GM23338 (cell line): ENCODE results near the gene IKZF3. TPM values are rescaled to one million over a fixed set of nuclear protein-coding genes. Genes with fewer than 3 reads are reported as not detected.

Experiments used
- ATAC-seq: fragments of 200-7000 bp; cut with Tn5 transposase; 3 replicates; pipeline ENCODE4 v1.9.1; 2020
- DNase-seq: peaks from one replicate; pipeline ENCODE4 v3.0.0-alpha.2; 2015; ENCODE audit warnings: low spot score
- H2AFZ ChIP-seq: fragments of 200-600 bp; sonication (generic); 2 replicates; pipeline ENCODE4 v1.8.0; 2016; ENCODE audit warnings: antibody characterized with exemption, mild to moderate bottlenecking, moderate library complexity
- H3F3A ChIP-seq: fragments of 200-600 bp; sonication (generic); replicated peaks from 2 replicates; pipeline ENCODE4 v1.8.0; 2017; ENCODE audit warnings: antibody characterized with exemption, mixed run types, low read depth
- H3K27ac ChIP-seq: fragments of 200-600 bp; sonication (generic); 2 replicates; pipeline ENCODE4 v1.6.1; 2016; ENCODE audit warnings: low read depth
- H3K27me3 ChIP-seq: fragments of 200-600 bp; sonication (generic); 2 replicates; pipeline ENCODE4 v1.8.0; 2016; ENCODE audit warnings: mild to moderate bottlenecking, mixed run types, moderate library complexity; ENCODE audit not compliant: insufficient read depth
- H3K36me3 ChIP-seq: fragments of 200-600 bp; sonication (generic); 2 replicates; pipeline ENCODE4 v1.8.0; 2016; ENCODE audit warnings: mild to moderate bottlenecking; ENCODE audit not compliant: insufficient read depth
- H3K4me1 ChIP-seq: fragments of 200-600 bp; sonication (generic); 2 replicates; pipeline ENCODE4 v1.8.0; 2016; ENCODE audit warnings: mild to moderate bottlenecking, moderate library complexity; ENCODE audit not compliant: insufficient read depth
- H3K4me2 ChIP-seq: fragments of 200-600 bp; sonication (generic); 2 replicates; pipeline ENCODE4 v1.7.1; 2017; ENCODE audit warnings: mixed run types
- H3K4me3 ChIP-seq: fragments of 200-600 bp; sonication (generic); 2 replicates; pipeline ENCODE4 v1.6.1; 2016; ENCODE audit warnings: mixed run types
- H3K79me2 ChIP-seq: fragments of 200-600 bp; sonication (generic); replicated peaks from 2 replicates; pipeline ENCODE4 v1.8.0; 2017; ENCODE audit warnings: mild to moderate bottlenecking; ENCODE audit not compliant: insufficient read depth
- H3K9me2 ChIP-seq: fragments of 200-600 bp; sonication (generic); 2 replicates; pipeline ENCODE4 v1.8.0; 2017; ENCODE audit not compliant: insufficient read depth
- H4K20me1 ChIP-seq: fragments of 200-600 bp; sonication (generic); replicated peaks from 2 replicates; pipeline ENCODE4 v1.8.0; 2017; ENCODE audit warnings: mild to moderate bottlenecking; ENCODE audit not compliant: insufficient read depth
- H3K27ac Mint-ChIP-seq: 2 replicates; pipeline ENCODE4 v1.8.0; 2020; ENCODE audit warnings: inconsistent platforms, mild to moderate bottlenecking, moderate library complexity, mixed read lengths
- H3K27me3 Mint-ChIP-seq: 3 replicates; pipeline ENCODE4 v1.8.0; 2022; ENCODE audit warnings: low read depth, mild to moderate bottlenecking, moderate library complexity, mixed read lengths, inconsistent platforms; ENCODE audit not compliant: insufficient read depth, poor library complexity
- H3K36me3 Mint-ChIP-seq: 3 replicates; pipeline ENCODE4 v1.8.0; 2021; ENCODE audit warnings: low read depth, mild to moderate bottlenecking, inconsistent platforms, moderate library complexity, mixed read lengths
- H3K4me1 Mint-ChIP-seq: 3 replicates; pipeline ENCODE4 v1.8.0; 2020; ENCODE audit warnings: mild to moderate bottlenecking, inconsistent platforms, mixed read lengths
- H3K4me3 Mint-ChIP-seq: 3 replicates; pipeline ENCODE4 v1.8.0; 2021; ENCODE audit warnings: moderate library complexity, mild to moderate bottlenecking, inconsistent platforms, mixed read lengths
- H3K9me3 Mint-ChIP-seq: 3 replicates; pipeline ENCODE4 v1.8.0; 2020; ENCODE audit warnings: moderate library complexity, mild to moderate bottlenecking, inconsistent platforms, mixed read lengths
- CREB1 ChIP-seq: fragments of 250-450 bp; sonication (Bioruptor Pico); IDR thresholded peaks from 2 replicates; pipeline ENCODE4 v1.5.0; 2020; ENCODE audit warnings: low read depth, mild to moderate bottlenecking, moderate library complexity
- EZH2 ChIP-seq: fragments of 200-600 bp; sonication (generic); IDR thresholded peaks from one replicate; pipeline ENCODE4 v1.8.0; 2017; ENCODE audit warnings: antibody characterized with exemption, mild to moderate bottlenecking, low read depth; ENCODE audit not compliant: unreplicated experiment
- EZH2phosphoT487 ChIP-seq: fragments of 200-600 bp; sonication (generic); IDR thresholded peaks from one replicate; pipeline ENCODE4 v1.8.1; 2018; ENCODE audit warnings: antibody characterized with exemption; ENCODE audit not compliant: unreplicated experiment
- JUNB ChIP-seq: IDR thresholded peaks from one replicate; pipeline ENCODE4 v1.6.1; 2016; ENCODE audit warnings: antibody characterized with exemption; ENCODE audit not compliant: unreplicated experiment
- POLR2AphosphoS5 ChIP-seq: IDR thresholded peaks from 2 replicates; pipeline ENCODE4 v1.6.1; 2016; ENCODE audit warnings: antibody characterized with exemption, low read depth
- ZNF114 ChIP-seq: fragments of 250-450 bp; sonication (Bioruptor Pico); IDR thresholded peaks from 2 replicates; pipeline ENCODE4 v1.5.0; 2020; ENCODE audit warnings: mild to moderate bottlenecking, moderate library complexity
- ZNF331 ChIP-seq: fragments of 250-450 bp; sonication (Bioruptor Pico); IDR thresholded peaks from 2 replicates; pipeline ENCODE4 v1.5.0; 2020; ENCODE audit warnings: low read depth, mild to moderate bottlenecking, moderate library complexity
- polyA plus RNA-seq: library from polyadenylated mRNA; unstranded; fragments of >200 nt; fragmentation: Nextera tagmentation; extraction: Ambion mirVana; gene quantifications from 2 replicates; pipeline ENCODE4 v1.2.1, GENCODE V29; 2016
- total RNA-seq: library from RNA; depleted of rRNA; stranded (reverse); fragments of >200 nt; shearing (Covaris generic); gene quantifications from 2 replicates; pipeline ENCODE4 v1.2.3, GENCODE V29; 2014
- TF ChIP-seq, protein P1 (sequence below): IDR thresholded peaks from one replicate; pipeline ENCODE4 v1.6.1; 2018; ENCODE audit warnings: antibody characterized with exemption; ENCODE audit not compliant: unreplicated experiment
- TF ChIP-seq, protein P2 (sequence below), 2 experiments: fragments of 200-600 bp in 1 of 2; sonication (generic) in 1 of 2; conservative IDR thresholded peaks; 2 replicates each; pipeline versions ENCODE4 v1.5.1 to v1.6.1; 2016 to 2017; ENCODE audit warnings: antibody characterized with exemption in 2 of 2, low read depth in 2 of 2, mild to moderate bottlenecking in 2 of 2, moderate library complexity in 1 of 2
- TF ChIP-seq, protein P3 (sequence below): IDR thresholded peaks from 2 replicates; pipeline ENCODE4 v1.6.1; 2016; ENCODE audit warnings: antibody characterized with exemption

IKZF3 gene
- total and polyA plus RNA-seq, 2 experiments from 2014 or later, result 0.11 to 0.76 TPM

DNA sequence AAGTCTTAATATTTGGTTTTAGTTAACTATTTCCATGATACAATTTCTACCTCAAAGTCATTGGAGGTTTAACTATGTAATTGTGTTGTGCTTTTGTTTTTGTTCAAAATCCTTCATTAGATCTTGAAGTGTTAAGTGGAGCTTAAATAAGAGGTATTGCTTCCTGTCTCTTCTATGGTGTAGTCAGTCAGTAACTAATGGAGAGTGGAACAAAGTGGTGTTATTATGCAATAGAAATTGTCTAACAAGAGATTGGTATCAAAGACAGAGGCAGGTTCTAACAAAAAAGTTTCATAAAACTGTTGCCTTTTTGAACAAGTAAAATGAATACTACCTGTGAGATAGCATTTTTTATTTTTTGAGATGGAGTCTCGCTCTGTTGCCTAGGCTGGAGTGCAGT lies 81.1 kb downstream of the IKZF3 start (continued):
- TF ChIP-seq, protein P1, sequence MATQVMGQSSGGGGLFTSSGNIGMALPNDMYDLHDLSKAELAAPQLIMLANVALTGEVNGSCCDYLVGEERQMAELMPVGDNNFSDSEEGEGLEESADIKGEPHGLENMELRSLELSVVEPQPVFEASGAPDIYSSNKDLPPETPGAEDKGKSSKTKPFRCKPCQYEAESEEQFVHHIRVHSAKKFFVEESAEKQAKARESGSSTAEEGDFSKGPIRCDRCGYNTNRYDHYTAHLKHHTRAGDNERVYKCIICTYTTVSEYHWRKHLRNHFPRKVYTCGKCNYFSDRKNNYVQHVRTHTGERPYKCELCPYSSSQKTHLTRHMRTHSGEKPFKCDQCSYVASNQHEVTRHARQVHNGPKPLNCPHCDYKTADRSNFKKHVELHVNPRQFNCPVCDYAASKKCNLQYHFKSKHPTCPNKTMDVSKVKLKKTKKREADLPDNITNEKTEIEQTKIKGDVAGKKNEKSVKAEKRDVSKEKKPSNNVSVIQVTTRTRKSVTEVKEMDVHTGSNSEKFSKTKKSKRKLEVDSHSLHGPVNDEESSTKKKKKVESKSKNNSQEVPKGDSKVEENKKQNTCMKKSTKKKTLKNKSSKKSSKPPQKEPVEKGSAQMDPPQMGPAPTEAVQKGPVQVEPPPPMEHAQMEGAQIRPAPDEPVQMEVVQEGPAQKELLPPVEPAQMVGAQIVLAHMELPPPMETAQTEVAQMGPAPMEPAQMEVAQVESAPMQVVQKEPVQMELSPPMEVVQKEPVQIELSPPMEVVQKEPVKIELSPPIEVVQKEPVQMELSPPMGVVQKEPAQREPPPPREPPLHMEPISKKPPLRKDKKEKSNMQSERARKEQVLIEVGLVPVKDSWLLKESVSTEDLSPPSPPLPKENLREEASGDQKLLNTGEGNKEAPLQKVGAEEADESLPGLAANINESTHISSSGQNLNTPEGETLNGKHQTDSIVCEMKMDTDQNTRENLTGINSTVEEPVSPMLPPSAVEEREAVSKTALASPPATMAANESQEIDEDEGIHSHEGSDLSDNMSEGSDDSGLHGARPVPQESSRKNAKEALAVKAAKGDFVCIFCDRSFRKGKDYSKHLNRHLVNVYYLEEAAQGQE, result no peak
- TF ChIP-seq EZH2phosphoT487 (no peak), ZNF331 (CRISPR knock-in tag) (no peak)
- TF ChIP-seq, protein P2, sequence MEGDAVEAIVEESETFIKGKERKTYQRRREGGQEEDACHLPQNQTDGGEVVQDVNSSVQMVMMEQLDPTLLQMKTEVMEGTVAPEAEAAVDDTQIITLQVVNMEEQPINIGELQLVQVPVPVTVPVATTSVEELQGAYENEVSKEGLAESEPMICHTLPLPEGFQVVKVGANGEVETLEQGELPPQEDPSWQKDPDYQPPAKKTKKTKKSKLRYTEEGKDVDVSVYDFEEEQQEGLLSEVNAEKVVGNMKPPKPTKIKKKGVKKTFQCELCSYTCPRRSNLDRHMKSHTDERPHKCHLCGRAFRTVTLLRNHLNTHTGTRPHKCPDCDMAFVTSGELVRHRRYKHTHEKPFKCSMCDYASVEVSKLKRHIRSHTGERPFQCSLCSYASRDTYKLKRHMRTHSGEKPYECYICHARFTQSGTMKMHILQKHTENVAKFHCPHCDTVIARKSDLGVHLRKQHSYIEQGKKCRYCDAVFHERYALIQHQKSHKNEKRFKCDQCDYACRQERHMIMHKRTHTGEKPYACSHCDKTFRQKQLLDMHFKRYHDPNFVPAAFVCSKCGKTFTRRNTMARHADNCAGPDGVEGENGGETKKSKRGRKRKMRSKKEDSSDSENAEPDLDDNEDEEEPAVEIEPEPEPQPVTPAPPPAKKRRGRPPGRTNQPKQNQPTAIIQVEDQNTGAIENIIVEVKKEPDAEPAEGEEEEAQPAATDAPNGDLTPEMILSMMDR (conservative IDR thresholded peaks at IDR 0.05; ENCODE audit: low read depth in 2 of 2), result no peak

DNA sequence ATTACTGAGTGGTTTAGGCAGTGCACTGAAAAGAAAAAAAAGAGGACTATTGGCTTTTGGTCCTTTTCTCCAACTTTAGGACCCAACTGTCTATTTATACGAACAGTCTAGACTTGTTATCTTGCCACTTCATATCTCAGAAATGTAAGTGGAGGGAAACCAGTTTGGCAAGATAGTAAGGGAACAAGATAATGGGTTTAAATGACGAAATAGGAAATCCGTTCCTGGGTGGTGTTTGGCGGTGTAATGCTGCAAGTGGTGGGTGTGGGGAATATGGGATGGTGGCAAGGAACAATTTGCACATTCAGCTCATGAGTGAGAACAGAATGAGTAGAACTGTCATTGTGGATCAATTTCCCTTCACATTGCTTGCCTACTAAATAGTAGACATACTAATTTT lies 81.6 kb downstream of the IKZF3 start:
- Histone ChIP-seq H3K79me2 (no peaks in the 10 kb centered on the region), H3K27ac (no peak overlapping the region), H3K4me3 (no peak overlapping the region), H4K20me1 (no peaks in the 10 kb centered on the region), H3K4me1 (no peaks in the 10 kb centered on the region), H3K36me3 (no peaks in the 10 kb centered on the region), H2AFZ (peak overlapping the region; percentile 80; the same call in 1 of the 2 replicates), H3F3A (no peaks in the 10 kb centered on the region), H3K9me2 (no peaks in the 10 kb centered on the region), H3K4me2 (no peak overlapping the region), H3K27me3 (no peaks in the 10 kb centered on the region)
- Mint-ChIP-seq H3K4me1 (peaks cover 6% of the 10 kb centered on the region; the same call in 2 of the 3 replicates), H3K9me3 (no peaks in the 10 kb centered on the region), H3K27me3 (no peaks in the 10 kb centered on the region), H3K36me3 (no peaks in the 10 kb centered on the region), H3K4me3 (no peak overlapping the region), H3K27ac (no peak overlapping the region)
- DNase-seq (no peak), ATAC-seq (no peak)
- no peak for TF ChIP-seq ZNF114 (CRISPR knock-in tag)
- no peak for TF ChIP-seq ZNF331 (CRISPR knock-in tag)
- no peak for TF ChIP-seq EZH2phosphoT487
- TF ChIP-seq CREB1, result no peak
- no peak for TF ChIP-seq POLR2AphosphoS5
- no peak for TF ChIP-seq EZH2
- TF ChIP-seq, protein P3, sequence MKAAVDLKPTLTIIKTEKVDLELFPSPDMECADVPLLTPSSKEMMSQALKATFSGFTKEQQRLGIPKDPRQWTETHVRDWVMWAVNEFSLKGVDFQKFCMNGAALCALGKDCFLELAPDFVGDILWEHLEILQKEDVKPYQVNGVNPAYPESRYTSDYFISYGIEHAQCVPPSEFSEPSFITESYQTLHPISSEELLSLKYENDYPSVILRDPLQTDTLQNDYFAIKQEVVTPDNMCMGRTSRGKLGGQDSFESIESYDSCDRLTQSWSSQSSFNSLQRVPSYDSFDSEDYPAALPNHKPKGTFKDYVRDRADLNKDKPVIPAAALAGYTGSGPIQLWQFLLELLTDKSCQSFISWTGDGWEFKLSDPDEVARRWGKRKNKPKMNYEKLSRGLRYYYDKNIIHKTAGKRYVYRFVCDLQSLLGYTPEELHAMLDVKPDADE, result no peak
- no peak for TF ChIP-seq JUNB
- TF ChIP-seq, protein P1, result no peak
